Spleen (tissue), 7 donors: ENCODE measurements around the gene LDLRAD4.

Experiments
- POLR2A ChIP-seq, 3 donors: fragments of 450-650 bp; IDR thresholded peaks; one replicate each; pipeline ENCODE4 v1.5.1; 2017; ENCODE audit warnings: antibody characterized with exemption in 3 of 3, mild to moderate bottlenecking in 1 of 3
- POLR2AphosphoS5 ChIP-seq, 3 donors: sonication (generic); formaldehyde crosslinking; IDR thresholded peaks; one replicate each; pipeline ENCODE4 v1.5.1; 2017; ENCODE audit warnings: antibody characterized with exemption in 3 of 3
- TF ChIP-seq, protein P1 (sequence below), 11 experiments: fragments of 200-600 bp in 7 of 11; fragments of 450-650 bp in 4 of 11; sonication (generic) in 4 of 11; IDR thresholded peaks in 8 of 11; conservative IDR thresholded peaks in 3 of 11; 1 replicate in 7 of 11; 2 replicates in 4 of 11; pipeline versions ENCODE4 v1.4.0 to v1.8.0; 2016 to 2021; ENCODE audit warnings: antibody characterized with exemption in 11 of 11, inconsistent platforms in 4 of 11, mild to moderate bottlenecking in 1 of 11
- donor health status: DM: no; HTN: no; CAD: no; lungs with moderate emphysema.
- donor health status: DM: no; HTN: no; CAD: no.
- donor health status: DM: no; HTN: no; CAD: no.

DNA sequence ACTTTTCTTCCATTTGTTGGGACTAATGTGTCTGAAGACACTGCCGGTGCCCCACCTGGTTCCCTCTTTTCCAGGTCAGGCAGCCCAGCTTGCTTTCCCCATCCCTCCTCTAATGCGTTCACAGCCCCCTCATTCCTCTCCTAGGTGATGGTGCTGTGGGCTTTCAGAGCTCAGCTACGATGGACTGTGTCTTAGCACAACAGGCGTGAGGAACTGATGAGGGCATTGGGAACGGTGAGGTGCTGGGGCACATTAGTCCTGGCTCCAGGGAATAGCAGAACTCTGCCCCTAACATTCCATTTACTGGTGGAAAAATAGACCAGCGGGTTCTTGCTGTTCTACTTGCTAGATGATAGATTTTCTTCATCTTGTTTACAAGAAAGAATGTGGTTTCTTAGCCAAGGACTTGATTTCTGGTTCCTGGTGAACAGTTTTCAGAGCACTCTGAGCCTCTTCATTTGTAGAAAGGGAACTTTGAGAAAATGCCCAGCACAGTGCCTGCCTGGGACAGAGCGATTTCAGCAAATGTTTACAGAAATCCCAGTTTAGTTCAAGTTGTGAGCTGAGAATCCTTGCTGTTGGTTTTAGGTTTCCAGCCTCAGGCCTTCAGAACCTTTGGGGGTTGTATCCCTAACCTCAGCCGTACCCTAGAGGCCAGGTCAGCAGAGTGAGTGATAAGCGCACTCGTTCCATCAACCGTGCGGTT is 42.5 kb downstream of the LDLRAD4 start:
- TF ChIP-seq, protein P1, sequence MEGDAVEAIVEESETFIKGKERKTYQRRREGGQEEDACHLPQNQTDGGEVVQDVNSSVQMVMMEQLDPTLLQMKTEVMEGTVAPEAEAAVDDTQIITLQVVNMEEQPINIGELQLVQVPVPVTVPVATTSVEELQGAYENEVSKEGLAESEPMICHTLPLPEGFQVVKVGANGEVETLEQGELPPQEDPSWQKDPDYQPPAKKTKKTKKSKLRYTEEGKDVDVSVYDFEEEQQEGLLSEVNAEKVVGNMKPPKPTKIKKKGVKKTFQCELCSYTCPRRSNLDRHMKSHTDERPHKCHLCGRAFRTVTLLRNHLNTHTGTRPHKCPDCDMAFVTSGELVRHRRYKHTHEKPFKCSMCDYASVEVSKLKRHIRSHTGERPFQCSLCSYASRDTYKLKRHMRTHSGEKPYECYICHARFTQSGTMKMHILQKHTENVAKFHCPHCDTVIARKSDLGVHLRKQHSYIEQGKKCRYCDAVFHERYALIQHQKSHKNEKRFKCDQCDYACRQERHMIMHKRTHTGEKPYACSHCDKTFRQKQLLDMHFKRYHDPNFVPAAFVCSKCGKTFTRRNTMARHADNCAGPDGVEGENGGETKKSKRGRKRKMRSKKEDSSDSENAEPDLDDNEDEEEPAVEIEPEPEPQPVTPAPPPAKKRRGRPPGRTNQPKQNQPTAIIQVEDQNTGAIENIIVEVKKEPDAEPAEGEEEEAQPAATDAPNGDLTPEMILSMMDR (IDR thresholded peaks at IDR 0.05 in 8 of 11, conservative IDR thresholded peaks at IDR 0.05 in 3 of 11) = no peak
- TF ChIP-seq POLR2AphosphoS5 (IDR thresholded peaks at IDR 0.05) (no peak), POLR2A (IDR thresholded peaks at IDR 0.05) (no peak)
